ENCODE data around the gene CDYL2.
"Not testable (repeated sequence)": the region's sequence is repeated elsewhere in the genome, so short reads cannot be mapped to it uniquely, and the experiment has no call there.

Gene CDYL2

DNA sequence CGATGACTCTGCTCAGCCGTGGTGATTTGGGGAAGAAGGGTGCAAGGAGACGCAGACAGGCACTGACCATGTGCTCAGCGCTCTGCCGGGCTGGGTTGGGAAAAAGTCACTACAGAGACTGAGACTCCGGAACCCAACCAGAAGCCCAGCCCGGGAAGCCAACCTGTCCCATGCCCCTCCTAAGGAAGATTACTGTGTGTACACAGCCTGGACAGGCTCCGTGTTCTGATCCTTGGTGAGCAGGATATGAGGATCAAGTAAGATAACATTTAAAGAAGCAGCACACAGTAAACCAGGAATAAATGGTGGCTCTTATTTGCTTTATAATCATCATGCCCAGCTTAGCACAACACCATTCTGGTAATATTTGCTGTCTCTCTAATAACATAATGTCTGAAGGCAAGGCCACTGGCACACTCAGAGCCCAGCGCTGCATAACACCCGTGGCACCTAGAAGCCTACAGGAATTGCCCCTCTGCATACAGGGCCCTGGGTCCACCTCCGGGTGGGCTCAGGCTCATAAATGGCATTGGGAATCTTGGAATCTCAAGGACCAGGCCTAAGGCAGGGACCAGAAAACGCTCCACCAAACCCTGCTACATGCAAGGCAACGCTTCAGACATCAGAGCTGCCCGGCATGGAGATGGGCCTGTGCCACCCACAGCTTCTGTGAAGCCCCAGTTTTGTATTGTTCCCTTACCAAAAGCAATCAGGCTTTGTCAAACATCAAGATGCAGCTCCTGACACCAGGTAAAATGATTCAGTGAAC is 150.1 kb downstream of the CDYL2 start:
- no peaks in the 10 kb centered on the region for H3K27me3 ChIP-seq
- H3K9me3 ChIP-seq: no peaks in the 10 kb centered on the region
- H3K27ac ChIP-seq: no peak overlapping the region
- no peak overlapping the region for H3K4me3 ChIP-seq (ENCODE audit: low read depth in 1 of 2, low read length in 1 of 2)
- peaks cover 0 to 6% of the 10 kb centered on the region in 2 experiments for H3K4me1 ChIP-seq (ENCODE audit: control insufficient read depth in 1 of 2, insufficient read depth in 1 of 2, low read depth in 1 of 2, low read length in 1 of 2)
- no peak for TF ChIP-seq CTCF (IDR thresholded peaks at IDR 0.05)
- H3K36me3 ChIP-seq: no peaks in the 10 kb centered on the region

- Histone ChIP-seq H3K4me1 (ENCODE audit: control insufficient read depth in 1 of 2, insufficient read depth in 1 of 2, low read depth in 1 of 2, low read length in 1 of 2) (peaks cover 0 to 6% of the 10 kb centered on the region in 2 experiments), H3K27me3 (no peaks in the 10 kb centered on the region), H3K36me3 (no peaks in the 10 kb centered on the region), H3K4me3 (ENCODE audit: low read depth in 1 of 2, low read length in 1 of 2) (no peak overlapping the region), H3K27ac (no peak overlapping the region), H3K9me3 (no peaks in the 10 kb centered on the region)
- no peak for TF ChIP-seq CTCF (IDR thresholded peaks at IDR 0.05)
These were observed 152.0 kb downstream of the CDYL2 start for GRCh38 chr16:80652441-80652840.

- not testable (repeated sequence) for H3K4me1 ChIP-seq (ENCODE audit: control insufficient read depth in 1 of 2, insufficient read depth in 1 of 2, low read depth in 1 of 2, low read length in 1 of 2); H3K27ac ChIP-seq; H3K27me3 ChIP-seq; H3K4me3 ChIP-seq (ENCODE audit: low read depth in 1 of 2, low read length in 1 of 2); H3K36me3 ChIP-seq; H3K9me3 ChIP-seq
These were observed 154.1 kb downstream of the CDYL2 start for GRCh38 chr16:80650281-80650680.

- no peak overlapping the region for H3K4me3 ChIP-seq (ENCODE audit: low read depth in 1 of 2, low read length in 1 of 2)
- H3K27ac ChIP-seq: no peak overlapping the region
- no peaks in the 10 kb centered on the region for H3K36me3 ChIP-seq
- no peak for TF ChIP-seq CTCF (IDR thresholded peaks at IDR 0.05)
- H3K4me1 ChIP-seq (ENCODE audit: control insufficient read depth in 1 of 2, insufficient read depth in 1 of 2, low read depth in 1 of 2, low read length in 1 of 2): no peaks in the 10 kb centered on the region
- H3K27me3 ChIP-seq: no peaks in the 10 kb centered on the region
- no peaks in the 10 kb centered on the region for H3K9me3 ChIP-seq
These were observed 164.1 kb downstream of the CDYL2 start for GRCh38 chr16:80640316-80640715.

DNA sequence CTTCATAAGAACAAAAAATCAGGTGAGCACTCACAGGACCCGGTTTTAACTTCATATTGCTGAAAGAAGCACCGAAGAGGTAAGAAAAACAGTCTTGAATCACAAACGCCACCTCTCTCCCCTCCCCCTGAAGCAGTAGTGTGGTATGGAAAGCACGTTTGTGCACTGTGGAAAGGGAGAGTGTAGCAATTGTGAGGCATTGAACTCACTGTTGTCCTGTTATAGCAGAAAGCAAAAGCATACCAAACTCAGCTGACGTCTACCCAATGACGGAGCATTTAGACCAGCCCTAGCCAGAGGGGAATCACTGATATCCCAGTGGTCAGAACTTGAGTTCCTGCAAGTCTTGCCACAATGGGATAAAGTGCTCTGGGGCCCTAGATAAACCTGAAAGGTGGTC is 164.8 kb downstream of the CDYL2 start:
- H3K36me3 ChIP-seq: no peaks in the 10 kb centered on the region
- H3K4me1 ChIP-seq (ENCODE audit: control insufficient read depth in 1 of 2, insufficient read depth in 1 of 2, low read depth in 1 of 2, low read length in 1 of 2): no peaks in the 10 kb centered on the region
- no peaks in the 10 kb centered on the region for H3K27me3 ChIP-seq
- no peak overlapping the region for H3K27ac ChIP-seq
- H3K9me3 ChIP-seq: no peaks in the 10 kb centered on the region
- no peak for TF ChIP-seq CTCF (IDR thresholded peaks at IDR 0.05)
- H3K4me3 ChIP-seq (ENCODE audit: low read depth in 1 of 2, low read length in 1 of 2): no peak overlapping the region

- no peak for TF ChIP-seq CTCF (IDR thresholded peaks at IDR 0.05)
- Histone ChIP-seq H3K4me3 (ENCODE audit: low read depth in 1 of 2, low read length in 1 of 2) (no peak overlapping the region), H3K27me3 (no peaks in the 10 kb centered on the region), H3K4me1 (ENCODE audit: control insufficient read depth in 1 of 2, insufficient read depth in 1 of 2, low read depth in 1 of 2, low read length in 1 of 2) (no peaks in the 10 kb centered on the region), H3K36me3 (no peaks in the 10 kb centered on the region), H3K27ac (no peak overlapping the region), H3K9me3 (no peaks in the 10 kb centered on the region)
These were observed 166.8 kb downstream of the CDYL2 start for GRCh38 chr16:80637621-80638020.
